Measurements from ENCODE around the gene PRR33. TPM values are rescaled to one million over a fixed set of nuclear protein-coding genes. Genes with fewer than 3 reads are reported as not detected.

Gene PRR33
- total RNA-seq, 1 donor from 2014 or later: 0.16 TPM

- DNase-seq (no peak), ATAC-seq (ENCODE audit: low read depth) (peak; percentile 14)
- ChIA-PET POLR2A (interaction anchor here (0.7 to 2.0 kb wide), 7 partner anchors 25 to 78 kb away, joined by 3 to 13 read pairs (median 5); partner anchors contain the start of gene PRR33), CTCF (interaction anchor here (0.8 to 1.7 kb wide), 4 partner anchors 25 to 84 kb away, joined by 3 to 9 read pairs (median 4); partner anchors contain the start of gene PRR33)
- H3K9me3 Mint-ChIP-seq: no peaks in the 10 kb centered on the region
- H3K27me3 Mint-ChIP-seq: peaks cover 18% of the 10 kb centered on the region
- no peak overlapping the region for H3K27ac Mint-ChIP-seq
- H3K36me3 Mint-ChIP-seq (ENCODE audit: low read depth): no peaks in the 10 kb centered on the region
- no peak for TF ChIP-seq CTCF (IDR thresholded peaks at IDR 0.05)
- peaks cover 13% of the 10 kb centered on the region for H3K4me1 Mint-ChIP-seq
- intact Hi-C loops (cut with micrococcal nuclease): loop anchor here (5.0 kb wide), 2 partner anchors 35 to 65 kb away; partner anchors contain the start of gene LSP1
- H3K4me3 Mint-ChIP-seq: no peak overlapping the region
These were observed 25.4 kb upstream of the PRR33 start for GRCh38 chr11:1916986-1917522.

- TF ChIP-seq CTCF (IDR thresholded peaks at IDR 0.05): no peak
- no peak overlapping the region for H3K27ac Mint-ChIP-seq
- H3K4me3 Mint-ChIP-seq: no peak overlapping the region
- peak; percentile 58 for ATAC-seq (ENCODE audit: low read depth)
- H3K4me1 Mint-ChIP-seq: peaks cover 13% of the 10 kb centered on the region
- no peak for DNase-seq
- ChIA-PET CTCF (interaction anchor here (0.8 to 1.7 kb wide), 2 partner anchors 34 to 84 kb away, joined by 3 to 9 read pairs; no protein-coding TSS in a partner anchor), POLR2A (interaction anchor here (0.7 to 2.0 kb wide), 5 partner anchors 25 to 77 kb away, joined by 3 to 13 read pairs (median 5); partner anchors contain the start of gene PRR33)
- H3K27me3 Mint-ChIP-seq: peaks cover 16% of the 10 kb centered on the region
- intact Hi-C loops (cut with micrococcal nuclease): loop anchor here (5.0 kb wide), 2 partner anchors 34 to 64 kb away; partner anchors contain the start of gene LSP1
- H3K36me3 Mint-ChIP-seq (ENCODE audit: low read depth): no peaks in the 10 kb centered on the region
- H3K9me3 Mint-ChIP-seq: no peaks in the 10 kb centered on the region
These were observed 24.7 kb upstream of the PRR33 start for GRCh38 chr11:1916132-1916985.

DNA sequence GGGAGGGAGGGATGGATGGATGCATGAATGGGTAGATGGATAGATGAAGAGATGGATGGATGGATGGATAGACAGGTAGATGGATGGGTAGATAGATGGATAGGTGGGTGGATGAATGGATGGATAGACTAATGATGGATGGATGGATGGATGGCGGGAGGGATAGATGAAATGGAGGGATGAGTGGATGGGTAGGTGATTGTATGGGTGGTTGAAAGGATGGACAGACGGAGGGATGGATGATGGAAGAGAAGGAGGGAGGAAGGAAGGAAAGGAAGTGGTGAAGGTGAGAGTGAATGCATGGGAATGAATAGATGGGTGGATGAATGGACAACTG, 24.1 kb upstream of the PRR33 start:
- CTCF ChIA-PET: no interaction called here
- no peak overlapping the region for H3K27ac Mint-ChIP-seq
- POLR2A ChIA-PET: no interaction called here
- H3K4me1 Mint-ChIP-seq: peaks cover 13% of the 10 kb centered on the region
- no peak for TF ChIP-seq CTCF (IDR thresholded peaks at IDR 0.05)
- no peak for ATAC-seq (ENCODE audit: low read depth)
- H3K36me3 Mint-ChIP-seq (ENCODE audit: low read depth): no peaks in the 10 kb centered on the region
- no peak for DNase-seq
- no peak overlapping the region for H3K4me3 Mint-ChIP-seq
- H3K9me3 Mint-ChIP-seq: no peaks in the 10 kb centered on the region
- intact Hi-C loops (cut with micrococcal nuclease): loop anchor here (1.0 to 5.0 kb wide), 3 partner anchors 24 to 63 kb away; partner anchors contain the start of gene LSP1
- H3K27me3 Mint-ChIP-seq: peaks cover 16% of the 10 kb centered on the region

- TF ChIP-seq CTCF (IDR thresholded peaks at IDR 0.05): no peak
- intact Hi-C loops (cut with micrococcal nuclease): no loop called here
- Mint-ChIP-seq H3K36me3 (ENCODE audit: low read depth) (no peaks in the 10 kb centered on the region), H3K4me1 (peaks cover 13% of the 10 kb centered on the region), H3K4me3 (no peak overlapping the region), H3K27me3 (peaks cover 15% of the 10 kb centered on the region), H3K9me3 (no peaks in the 10 kb centered on the region), H3K27ac (no peak overlapping the region)
- CTCF ChIA-PET: interaction anchor here (0.9 kb wide), 1 partner anchor 16 kb away, joined by 3 read pairs; no protein-coding TSS in a partner anchor
- ATAC-seq (ENCODE audit: low read depth) (no peak), DNase-seq (no peak)
- POLR2A ChIA-PET: interaction anchor here (0.6 kb wide), 1 partner anchor 94 kb away, joined by 4 read pairs; no protein-coding TSS in a partner anchor
These were observed 21.8 kb upstream of the PRR33 start for GRCh38 chr11:1913271-1914060.
